Left kidney (tissue), 8 donors: ENCODE data around the gene C1QTNF9. TPM values are rescaled to one million over a fixed set of nuclear protein-coding genes. Genes with fewer than 3 reads are reported as not detected.
A peak's percentile ranks its signal among the peaks of the same experiment; 100 is the strongest.
"Not testable (repeated sequence)": the region's sequence is repeated elsewhere in the genome, so short reads cannot be mapped to it uniquely, and the experiment has no call there.

Source experiments
- DNase-seq: peaks from one replicate; pipeline ENCODE4 v3.0.0-alpha.2; 2013
- long read RNA-seq, 8 donors: transcript quantifications; one replicate each; lab custom pipeline, GENCODE V29; 2026
- polyA plus RNA-seq: library from polyadenylated mRNA; unstranded; fragments of 120-200 nt; gene quantifications from one replicate; pipeline ENCODE4 v1.2.1, GENCODE V29; 2013; ENCODE audit not compliant: insufficient read length

Gene C1QTNF9, protein sequence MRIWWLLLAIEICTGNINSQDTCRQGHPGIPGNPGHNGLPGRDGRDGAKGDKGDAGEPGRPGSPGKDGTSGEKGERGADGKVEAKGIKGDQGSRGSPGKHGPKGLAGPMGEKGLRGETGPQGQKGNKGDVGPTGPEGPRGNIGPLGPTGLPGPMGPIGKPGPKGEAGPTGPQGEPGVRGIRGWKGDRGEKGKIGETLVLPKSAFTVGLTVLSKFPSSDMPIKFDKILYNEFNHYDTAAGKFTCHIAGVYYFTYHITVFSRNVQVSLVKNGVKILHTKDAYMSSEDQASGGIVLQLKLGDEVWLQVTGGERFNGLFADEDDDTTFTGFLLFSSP
- polyA plus RNA-seq, result 0.38 TPM
- long read RNA-seq, donor 1, result 0 reads
- long read RNA-seq, donor 2, result 0 reads
- long read RNA-seq, donor 3, result 0 reads
- long read RNA-seq, donor 4, result 0 reads
- long read RNA-seq, donor 5, result 0 reads
- long read RNA-seq, donor 6, result 0 reads
- long read RNA-seq, donor 7, result 0 reads
- long read RNA-seq, donor 8, result 0 reads

GRCh38 chr13:24309300-24309699, at the start of gene C1QTNF9:
TSS of gene C1QTNF9 (plus strand) at chr13:24309580. CDS start at chr13:24316004, 6,424 bp downstream.
- DNase-seq, result not testable (repeated sequence)

DNA sequence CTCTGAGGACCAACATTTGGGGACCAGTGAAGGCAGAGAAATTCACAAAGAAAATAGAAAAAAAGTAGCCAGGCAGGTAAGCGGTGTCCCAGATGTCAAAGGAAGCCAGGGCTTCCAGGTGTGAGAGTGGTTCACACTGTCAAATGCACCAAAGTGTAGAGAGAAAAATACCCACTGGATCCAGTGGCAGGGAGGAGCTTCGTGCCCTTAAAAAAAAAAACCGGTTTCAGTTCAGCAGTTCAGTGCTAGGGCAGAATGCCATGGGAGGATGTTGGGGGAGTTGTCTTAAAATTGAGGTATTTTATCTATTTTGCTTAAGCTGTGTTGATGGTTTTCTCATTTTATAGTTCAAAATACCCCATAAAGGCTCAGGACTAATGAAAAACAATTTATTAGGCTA, 47.8 kb upstream of the C1QTNF9 start:
- DNase-seq, result no peak

GRCh38 chr13:24263632-24264031, 45.7 kb upstream of the C1QTNF9 start:
- no peak for DNase-seq

- no peak for DNase-seq
These were observed 44.4 kb upstream of the C1QTNF9 start for GRCh38 chr13:24264976-24265375.

- DNase-seq, result no peak
These were observed 43.9 kb upstream of the C1QTNF9 start for GRCh38 chr13:24265453-24265852.

- no peak for DNase-seq
These were observed 42.1 kb upstream of the C1QTNF9 start for GRCh38 chr13:24267274-24267673.

- no peak for DNase-seq
These were observed 41.6 kb upstream of the C1QTNF9 start for GRCh38 chr13:24267801-24268200.

- DNase-seq, result no peak
These were observed 39.6 kb upstream of the C1QTNF9 start for GRCh38 chr13:24269821-24270220.

DNA sequence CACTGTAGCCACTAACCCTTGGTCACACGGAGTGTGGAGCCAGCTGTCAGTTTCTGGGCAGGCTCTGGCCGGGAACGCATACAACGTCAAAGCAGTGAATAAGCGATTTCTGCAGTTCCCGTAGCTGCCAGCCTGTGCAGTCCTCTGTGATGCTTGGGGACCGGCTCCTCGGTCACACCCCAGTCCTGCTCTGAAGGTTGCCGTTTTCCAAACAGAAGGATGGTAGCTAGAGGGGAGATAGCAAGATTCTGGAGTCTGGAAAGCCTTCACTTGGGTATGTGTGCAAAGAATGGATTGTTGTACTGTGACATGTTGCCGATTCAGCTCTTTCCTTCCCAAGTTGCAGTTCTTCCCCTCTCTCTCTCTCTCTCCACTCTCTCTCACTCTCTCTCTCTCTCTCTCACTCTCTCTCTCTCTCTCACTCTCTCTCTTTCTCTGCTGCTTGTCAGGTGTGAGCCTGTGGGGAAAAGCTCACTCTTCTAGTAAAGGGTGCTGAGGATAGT, 38.7 kb upstream of the C1QTNF9 start:
- DNase-seq, result peak; percentile 38

DNA sequence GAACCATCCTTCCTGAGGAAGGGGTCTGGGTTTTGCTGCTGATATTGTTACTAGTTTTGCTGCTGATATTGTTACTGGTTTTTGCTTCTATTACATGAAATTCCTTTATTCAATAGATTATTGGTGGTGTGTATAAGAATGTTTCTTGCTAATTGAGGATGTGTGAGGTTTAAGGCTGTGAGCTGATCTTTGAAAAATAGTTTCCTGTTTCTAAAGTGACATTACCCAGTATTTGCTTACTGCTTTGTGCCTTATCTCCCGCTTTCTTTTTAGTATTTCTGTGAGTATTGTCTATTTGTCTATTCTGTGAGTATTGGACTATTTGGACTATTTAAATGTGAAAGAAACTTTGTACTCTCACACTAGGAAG, 38.2 kb upstream of the C1QTNF9 start:
- no peak for DNase-seq

GRCh38 chr13:24271601-24272451, 37.6 kb upstream of the C1QTNF9 start:
- DNase-seq, result peak; percentile 24

- no peak for DNase-seq
These were observed 36.8 kb upstream of the C1QTNF9 start for GRCh38 chr13:24272452-24273161.

GRCh38 chr13:24273926-24274325, 35.5 kb upstream of the C1QTNF9 start:
- no peak for DNase-seq

GRCh38 chr13:24274452-24275021, 34.8 kb upstream of the C1QTNF9 start:
- no peak for DNase-seq

- DNase-seq, result no peak
These were observed 34.3 kb upstream of the C1QTNF9 start for GRCh38 chr13:24275041-24275440.

DNA sequence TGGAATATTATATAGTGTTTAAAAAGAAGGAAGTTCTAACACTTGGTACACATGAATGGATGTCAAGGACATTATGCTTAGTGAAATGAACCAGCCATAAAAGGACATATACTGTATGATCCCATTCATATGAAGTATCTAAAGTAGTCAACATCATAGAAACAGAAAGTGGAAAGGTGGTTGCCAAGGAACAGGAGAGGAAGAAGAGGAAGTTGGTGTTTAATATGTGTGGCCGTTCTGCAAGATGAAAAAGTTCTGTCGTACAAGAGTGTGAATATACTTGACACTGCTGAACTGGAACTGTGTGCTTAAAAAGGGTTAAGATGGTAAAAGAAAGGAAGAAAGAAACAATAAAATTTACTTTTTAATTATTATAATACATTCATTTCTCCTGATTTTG, 33.1 kb upstream of the C1QTNF9 start:
- DNase-seq, result no peak

GRCh38 chr13:24276861-24277260, 32.5 kb upstream of the C1QTNF9 start:
- DNase-seq, result no peak

GRCh38 chr13:24277761-24278160, 31.6 kb upstream of the C1QTNF9 start:
- peak; percentile 63 for DNase-seq

GRCh38 chr13:24279327-24280110, 29.9 kb upstream of the C1QTNF9 start:
- DNase-seq, result no peak

DNA sequence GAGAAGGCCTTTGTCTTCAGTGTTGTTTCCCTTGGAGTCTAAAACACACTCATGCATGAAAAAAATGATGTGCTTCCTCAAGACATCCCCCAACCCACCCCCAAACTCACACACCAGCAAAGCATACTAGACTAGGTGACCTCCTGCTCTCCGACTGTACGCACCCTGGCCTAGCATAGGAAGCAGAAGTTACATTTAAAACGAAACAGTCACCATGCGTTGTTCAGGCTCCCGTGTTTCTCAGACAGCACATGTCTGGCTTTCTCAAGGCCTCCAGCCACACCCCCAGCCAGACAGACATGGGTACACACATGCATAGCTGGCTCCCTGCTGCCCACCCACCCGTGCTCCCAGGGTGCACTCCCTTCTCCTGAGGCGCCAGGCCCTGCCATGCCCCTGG, 28.7 kb upstream of the C1QTNF9 start:
- no peak for DNase-seq
